H1 (cell line): Measurements from ENCODE around the gene ARHGAP15. TPM values are rescaled to one million over a fixed set of nuclear protein-coding genes. Genes with fewer than 3 reads are reported as not detected.

Experiments used
- CTCF ChIA-PET: fragments of 300-600 bp; sonication (Branson Sonifier 250); formaldehyde crosslinking; loops from one replicate; lab custom pipeline; 2021; ENCODE audit not compliant: partially characterized antibody; lab: Charles Lee
- POLR2A ChIA-PET: fragments of 300-600 bp; sonication (Branson Sonifier 250); formaldehyde crosslinking; loops from one replicate; lab custom pipeline; 2021; ENCODE audit warnings: inconsistent platforms; ENCODE audit not compliant: partially characterized antibody; lab: Charles Lee
- DNase-seq, 2 experiments: peaks; one replicate each; pipeline versions ENCODE4 v3.0.0 to v3.0.0-alpha.2; 2010 to 2022; ENCODE audit warnings: low spot score in 2 of 2, low read depth in 1 of 2, mixed read lengths in 1 of 2
- FAIRE-seq: peaks from 2 replicates; lab custom pipeline; 2011; peaks lifted over from hg19 to GRCh38; lab: Jason Lieb, UNC
- H2AFZ ChIP-seq: 2 replicates; pipeline ENCODE4 v1.8.1; 2012; ENCODE audit warnings: low read length, inconsistent platforms
- H2AK5ac ChIP-seq: 2 replicates; pipeline ENCODE4 v1.6.1; 2013; ENCODE audit warnings: low read depth, low read length
- H2BK120ac ChIP-seq: replicated peaks from 2 replicates; pipeline ENCODE3; 2013; ENCODE audit warnings: low read depth, low read length, inconsistent platforms
- H2BK12ac ChIP-seq: 2 replicates; pipeline ENCODE4 v1.6.1; 2013; ENCODE audit warnings: low read depth, low read length
- H2BK15ac ChIP-seq: 2 replicates; pipeline ENCODE4 v1.6.1; 2013; ENCODE audit warnings: low read length
- H2BK20ac ChIP-seq: 2 replicates; pipeline ENCODE4 v1.6.1; 2013; ENCODE audit warnings: low read length
- H2BK5ac ChIP-seq: 2 replicates; pipeline ENCODE4 v1.6.1; 2013; ENCODE audit warnings: low read depth, low read length
- H3K14ac ChIP-seq: 2 replicates; pipeline ENCODE4 v1.6.1; 2013; ENCODE audit warnings: inconsistent platforms; ENCODE audit not compliant: insufficient read length
- H3K18ac ChIP-seq: 2 replicates; pipeline ENCODE4 v1.6.1; 2013; ENCODE audit warnings: low read length; ENCODE audit errors: extremely low read depth
- H3K23ac ChIP-seq: 2 replicates; pipeline ENCODE4 v1.6.1; 2013; ENCODE audit warnings: inconsistent platforms; ENCODE audit not compliant: insufficient read length
- H3K23me2 ChIP-seq: 2 replicates; pipeline ENCODE4 v1.6.1; 2013; ENCODE audit warnings: low read depth, low read length
- H3K27ac ChIP-seq: 2 replicates; pipeline ENCODE4 v1.6.1; 2011; ENCODE audit warnings: low read depth, low read length, inconsistent platforms
- H3K27me3 ChIP-seq, 4 experiments: replicated peaks in 1 of 4; 1 replicate in 1 of 4; 2 replicates in 3 of 4; pipeline versions ENCODE4 v1.6.1 to v1.8.1; 2011 to 2013; ENCODE audit warnings: low read length in 3 of 4, mild to moderate bottlenecking in 3 of 4, inconsistent platforms in 2 of 4, mixed read lengths in 2 of 4, moderate library complexity in 1 of 4; ENCODE audit not compliant: control insufficient read depth in 3 of 4, insufficient read depth in 3 of 4; ENCODE audit errors: extremely low read depth in 1 of 4
- H3K36me3 ChIP-seq, 4 experiments: 2 replicates each; pipeline versions ENCODE4 v1.6.1 to v1.8.1; 2011 to 2013; ENCODE audit warnings: mild to moderate bottlenecking in 4 of 4, low read length in 3 of 4, moderate library complexity in 2 of 4, control low read depth in 1 of 4, inconsistent platforms in 1 of 4; ENCODE audit not compliant: insufficient read depth in 4 of 4, control insufficient read depth in 2 of 4
- H3K4ac ChIP-seq: replicated peaks from 2 replicates; pipeline ENCODE3; 2013; ENCODE audit warnings: low read length, low read depth, mixed read lengths, inconsistent platforms; ENCODE audit not compliant: insufficient read length
- H3K4me1 ChIP-seq, 4 experiments: replicated peaks in 1 of 4; 1 replicate in 1 of 4; 2 replicates in 3 of 4; pipeline versions ENCODE4 v1.6.1 to v1.8.1; 2011 to 2013; ENCODE audit warnings: low read length in 3 of 4, inconsistent platforms in 2 of 4, mixed read lengths in 1 of 4; ENCODE audit not compliant: insufficient read depth in 4 of 4, control insufficient read depth in 3 of 4
- H3K4me2 ChIP-seq, 2 experiments: 2 replicates each; pipeline versions ENCODE4 v1.6.1 to v1.8.1; 2011 to 2013; ENCODE audit warnings: low read depth in 2 of 2, low read length in 2 of 2, control low read depth in 1 of 2, inconsistent platforms in 1 of 2, mild to moderate bottlenecking in 1 of 2; ENCODE audit not compliant: insufficient read depth in 1 of 2
- H3K4me3 ChIP-seq, 4 experiments: fragments of 200-600, 300-600 bp in 1 of 4; sonication (generic), shearing (Covaris generic), sonication (Bioruptor Twin) in 1 of 4; 2 replicates each; pipeline versions ENCODE4 v1.5.1 to v1.8.1; 2011 to 2016; ENCODE audit warnings: low read length in 4 of 4, low read depth in 3 of 4, control low read depth in 2 of 4, inconsistent platforms in 2 of 4, mild to moderate bottlenecking in 2 of 4, mixed read lengths in 1 of 4, moderate library complexity in 1 of 4; ENCODE audit not compliant: insufficient read depth in 2 of 4; ENCODE audit errors: extremely low read depth in 1 of 4
- H3K56ac ChIP-seq: replicated peaks from 2 replicates; pipeline ENCODE3; 2013; ENCODE audit warnings: low read depth, mild to moderate bottlenecking, mixed read lengths, low read length, inconsistent platforms; ENCODE audit not compliant: insufficient read length
- H3K79me1 ChIP-seq: 2 replicates; pipeline ENCODE4 v1.6.1; 2013; ENCODE audit warnings: low read depth, low read length, control low read depth
- H3K79me2 ChIP-seq, 2 experiments: 2 replicates each; pipeline versions ENCODE4 v1.6.1 to v1.8.1; 2012 to 2013; ENCODE audit warnings: low read length in 2 of 2, mild to moderate bottlenecking in 2 of 2, inconsistent platforms in 1 of 2; ENCODE audit not compliant: insufficient read depth in 2 of 2, control insufficient read depth in 1 of 2
- H3K9ac ChIP-seq, 4 experiments: replicated peaks in 1 of 4; 1 replicate in 1 of 4; 2 replicates in 3 of 4; pipeline versions ENCODE4 v1.6.1 to v1.8.1; 2011 to 2013; ENCODE audit warnings: low read depth in 3 of 4, low read length in 3 of 4, control low read depth in 2 of 4, mild to moderate bottlenecking in 2 of 4, moderate library complexity in 2 of 4, inconsistent platforms in 1 of 4; ENCODE audit errors: extremely low read depth in 1 of 4
- H3K9me3 ChIP-seq, 2 experiments: 2 replicates each; pipeline versions ENCODE4 v1.6.1 to v1.8.1; 2012 to 2013; ENCODE audit warnings: mild to moderate bottlenecking in 2 of 2, moderate library complexity in 2 of 2, control low read depth in 1 of 2, inconsistent platforms in 1 of 2, low read depth in 1 of 2, low read length in 1 of 2, mixed read lengths in 1 of 2; ENCODE audit not compliant: insufficient read depth in 2 of 2
- H4K20me1 ChIP-seq, 2 experiments: replicated peaks in 1 of 2; 2 replicates each; pipeline versions ENCODE3 to v1.8.1; 2011 to 2013; ENCODE audit warnings: inconsistent platforms in 2 of 2, low read length in 2 of 2, mild to moderate bottlenecking in 1 of 2; ENCODE audit not compliant: insufficient read depth in 2 of 2, control insufficient read depth in 1 of 2
- H4K5ac ChIP-seq: 2 replicates; pipeline ENCODE4 v1.6.1; 2013; ENCODE audit warnings: low read length, low read depth, mixed read lengths, inconsistent platforms; ENCODE audit not compliant: insufficient read length
- H4K8ac ChIP-seq: 2 replicates; pipeline ENCODE4 v1.8.0; 2013; ENCODE audit warnings: mild to moderate bottlenecking, moderate library complexity, low read length, inconsistent platforms; ENCODE audit not compliant: insufficient read depth; ENCODE audit errors: extremely low read depth
- H4K91ac ChIP-seq: replicated peaks from 2 replicates; pipeline ENCODE3; 2013; ENCODE audit warnings: low read length, mixed read lengths, inconsistent platforms; ENCODE audit not compliant: insufficient read length
- BRCA1 ChIP-seq: IDR thresholded peaks from 2 replicates; pipeline ENCODE4 v1.6.1; 2012; ENCODE audit warnings: low read depth, low read length, improper control_type of control experiment
- CEBPB ChIP-seq: IDR thresholded peaks from 2 replicates; pipeline ENCODE4 v1.6.1; 2012; ENCODE audit warnings: low read depth, low read length
- POLR2AphosphoS5 ChIP-seq: IDR thresholded peaks from 2 replicates; pipeline ENCODE4 v1.6.1; 2011; ENCODE audit warnings: low read depth, low read length
- WGBS, 2 experiments: shearing (Covaris generic) in 1 of 2; methylation state at CpG; one replicate each; pipeline versions ENCODE4 v1.1.6 to v1.1.7; 2013 to 2015; ENCODE audit warnings: low lambda C conversion rate in 2 of 2, mixed read lengths in 2 of 2, inconsistent platforms in 1 of 2, low coverage in 1 of 2, missing lambda C conversion rate in 1 of 2; ENCODE audit not compliant: insufficient replicate concordance in 2 of 2, insufficient coverage in 1 of 2, insufficient read length in 1 of 2; ENCODE audit errors: extremely low coverage in 1 of 2, missing lambda C conversion rate in 1 of 2; 5-methylcytosine and 5-hydroxymethylcytosine counted together
- polyA plus RNA-seq, 7 experiments: library from polyadenylated mRNA; depleted of rRNA in 3 of 7; stranded (reverse) in 5 of 7; unstranded in 2 of 7; fragments of >200 nt in 5 of 7; fragments of 200-250 nt in 2 of 7; gene quantifications; 1 replicate in 5 of 7; 2 replicates in 1 of 7; 4 replicates in 1 of 7; pipeline versions ENCODE4 v1.2.1 to v1.2.3, GENCODE V29; 2011 to 2013; ENCODE audit warnings: missing spikeins in 2 of 7, mixed read lengths in 2 of 7
- total RNA-seq: library from RNA; stranded (reverse); fragmentation: NEBNext Ultra II Directional; extraction: Animal tissue kit (Norgen Biotek cat#: 25700); gene quantifications from 2 replicates; pipeline ENCODE4 v1.2.1, GENCODE V29; 2021

The ARHGAP15 gene
- total and polyA plus RNA-seq, 2 of the 8 experiments (the other 6 are each of a cell fraction or from before 2014, with no cell fraction given), result not detected

DNA sequence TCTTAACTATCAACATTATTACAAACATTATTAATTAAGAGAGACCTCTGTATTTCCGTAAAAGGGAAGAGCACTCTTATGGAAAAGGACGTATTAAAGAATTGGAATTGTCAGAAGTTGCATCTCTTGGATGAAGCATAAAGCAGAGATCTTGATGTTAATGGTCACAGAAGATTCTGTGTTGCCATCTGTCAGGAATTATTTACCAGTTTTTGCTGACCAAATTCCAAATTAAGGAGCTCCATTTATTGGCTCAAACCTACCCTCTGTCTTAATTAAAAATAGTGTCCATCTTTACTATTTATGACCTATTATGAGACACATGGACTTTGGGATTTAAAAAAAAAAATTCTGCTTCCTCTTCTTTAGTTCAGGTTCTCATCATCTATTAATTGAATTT lies 232.1 kb downstream of the ARHGAP15 start:
- no peak overlapping the region for H2AK5ac ChIP-seq
- POLR2A ChIA-PET, result no interaction called here
- whole genome bisulfite sequencing, 2 experiments, result 86% methylated on average over 2 of the region's 2 CpGs; no CpG with 5 or more reads in 1 of the 2 experiments

More for the DNA sequence above, 232.1 kb downstream of the ARHGAP15 start:
- Histone ChIP-seq H2BK20ac (no peak overlapping the region), H2BK5ac (no peak overlapping the region), H3K18ac (no peak overlapping the region), H4K5ac (no peak overlapping the region), H3K4me3 (no peak overlapping the region), H3K14ac (no peak overlapping the region), H3K79me1 (no peaks in the 10 kb centered on the region), H4K8ac (no peak overlapping the region), H3K27ac (no peak overlapping the region), H3K4me2 (no peak overlapping the region), H3K27me3 (no peaks in the 10 kb centered on the region), H3K23me2 (no peaks in the 10 kb centered on the region), H2AFZ (no peak overlapping the region), H3K4ac (no peak overlapping the region), H2BK12ac (no peak overlapping the region), H3K23ac (no peak overlapping the region)
- DNase-seq (no peak), FAIRE-seq (no peak)
- CTCF ChIA-PET, result no interaction called here
- TF ChIP-seq CEBPB (no peak), BRCA1 (no peak), POLR2AphosphoS5 (no peak)
- TF ChIP-seq, all 59 proteins: peak for 0
- H3K56ac ChIP-seq, result no peak overlapping the region
- no peaks in the 10 kb centered on the region for H3K79me2 ChIP-seq
- H3K4me1 ChIP-seq, result no peaks in the 10 kb centered on the region
- H2BK15ac ChIP-seq, result no peak overlapping the region
- no peak overlapping the region for H2BK120ac ChIP-seq
- H3K36me3 ChIP-seq, result no peaks in the 10 kb centered on the region
- H4K91ac ChIP-seq, result no peak overlapping the region
- H3K9me3 ChIP-seq, result no peaks in the 10 kb centered on the region
- no peak overlapping the region for H3K9ac ChIP-seq
- H4K20me1 ChIP-seq, result no peaks in the 10 kb centered on the region
